SU-DHL-6 (cell line): ENCODE results near the gene ZXDC.

Experiments
- EZH2phosphoT487 ChIP-seq: fragments of 200-600 bp; sonication (generic), shearing (Covaris generic); conservative IDR thresholded peaks from 2 replicates; pipeline ENCODE4 v1.6.1; 2018; ENCODE audit warnings: mild to moderate bottlenecking, antibody characterized with exemption, low read length, moderate library complexity, mixed read lengths
- TF ChIP-seq, protein P1 (sequence below): fragments of 200-600 bp; sonication (generic); IDR thresholded peaks from one replicate; pipeline ENCODE4 v1.5.1; 2017; ENCODE audit warnings: antibody characterized with exemption, mild to moderate bottlenecking, low read length, moderate library complexity; ENCODE audit not compliant: insufficient read depth, poor library complexity, severe bottlenecking

- TF ChIP-seq, protein P1, sequence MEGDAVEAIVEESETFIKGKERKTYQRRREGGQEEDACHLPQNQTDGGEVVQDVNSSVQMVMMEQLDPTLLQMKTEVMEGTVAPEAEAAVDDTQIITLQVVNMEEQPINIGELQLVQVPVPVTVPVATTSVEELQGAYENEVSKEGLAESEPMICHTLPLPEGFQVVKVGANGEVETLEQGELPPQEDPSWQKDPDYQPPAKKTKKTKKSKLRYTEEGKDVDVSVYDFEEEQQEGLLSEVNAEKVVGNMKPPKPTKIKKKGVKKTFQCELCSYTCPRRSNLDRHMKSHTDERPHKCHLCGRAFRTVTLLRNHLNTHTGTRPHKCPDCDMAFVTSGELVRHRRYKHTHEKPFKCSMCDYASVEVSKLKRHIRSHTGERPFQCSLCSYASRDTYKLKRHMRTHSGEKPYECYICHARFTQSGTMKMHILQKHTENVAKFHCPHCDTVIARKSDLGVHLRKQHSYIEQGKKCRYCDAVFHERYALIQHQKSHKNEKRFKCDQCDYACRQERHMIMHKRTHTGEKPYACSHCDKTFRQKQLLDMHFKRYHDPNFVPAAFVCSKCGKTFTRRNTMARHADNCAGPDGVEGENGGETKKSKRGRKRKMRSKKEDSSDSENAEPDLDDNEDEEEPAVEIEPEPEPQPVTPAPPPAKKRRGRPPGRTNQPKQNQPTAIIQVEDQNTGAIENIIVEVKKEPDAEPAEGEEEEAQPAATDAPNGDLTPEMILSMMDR, result no peak
- TF ChIP-seq EZH2phosphoT487, result no peak
Measured at GRCh38 chr3:126524429-126524988, 48.8 kb upstream of the ZXDC start.
